Measurements from ENCODE around the gene ASXL3. TPM values are rescaled to one million over a fixed set of nuclear protein-coding genes. Genes with fewer than 3 reads are reported as not detected.

The ASXL3 gene
- total and polyA plus RNA-seq, 4 donors, result 0.19 to 1.3 (median 0.39) TPM

DNA sequence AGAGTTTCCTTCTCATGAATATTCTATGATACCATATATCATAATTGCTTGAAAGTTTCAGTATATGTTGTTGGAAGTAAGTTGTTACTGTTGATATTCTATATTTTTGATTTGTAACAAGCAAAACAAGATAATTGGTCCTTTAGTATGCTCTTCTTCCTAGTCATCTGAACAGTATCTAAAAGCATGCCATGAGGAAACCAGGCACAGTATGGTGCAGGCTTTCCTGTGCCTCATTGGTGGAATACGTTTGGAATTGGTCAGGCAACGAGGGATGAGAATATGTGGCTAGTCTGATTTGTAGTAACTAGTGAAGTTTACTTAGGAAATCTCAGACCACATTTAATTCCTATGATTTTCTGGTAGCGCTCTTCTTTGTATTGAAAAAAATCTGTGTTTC lies 22.8 kb downstream of the ASXL3 start (continued):
- TF ChIP-seq, protein P1, sequence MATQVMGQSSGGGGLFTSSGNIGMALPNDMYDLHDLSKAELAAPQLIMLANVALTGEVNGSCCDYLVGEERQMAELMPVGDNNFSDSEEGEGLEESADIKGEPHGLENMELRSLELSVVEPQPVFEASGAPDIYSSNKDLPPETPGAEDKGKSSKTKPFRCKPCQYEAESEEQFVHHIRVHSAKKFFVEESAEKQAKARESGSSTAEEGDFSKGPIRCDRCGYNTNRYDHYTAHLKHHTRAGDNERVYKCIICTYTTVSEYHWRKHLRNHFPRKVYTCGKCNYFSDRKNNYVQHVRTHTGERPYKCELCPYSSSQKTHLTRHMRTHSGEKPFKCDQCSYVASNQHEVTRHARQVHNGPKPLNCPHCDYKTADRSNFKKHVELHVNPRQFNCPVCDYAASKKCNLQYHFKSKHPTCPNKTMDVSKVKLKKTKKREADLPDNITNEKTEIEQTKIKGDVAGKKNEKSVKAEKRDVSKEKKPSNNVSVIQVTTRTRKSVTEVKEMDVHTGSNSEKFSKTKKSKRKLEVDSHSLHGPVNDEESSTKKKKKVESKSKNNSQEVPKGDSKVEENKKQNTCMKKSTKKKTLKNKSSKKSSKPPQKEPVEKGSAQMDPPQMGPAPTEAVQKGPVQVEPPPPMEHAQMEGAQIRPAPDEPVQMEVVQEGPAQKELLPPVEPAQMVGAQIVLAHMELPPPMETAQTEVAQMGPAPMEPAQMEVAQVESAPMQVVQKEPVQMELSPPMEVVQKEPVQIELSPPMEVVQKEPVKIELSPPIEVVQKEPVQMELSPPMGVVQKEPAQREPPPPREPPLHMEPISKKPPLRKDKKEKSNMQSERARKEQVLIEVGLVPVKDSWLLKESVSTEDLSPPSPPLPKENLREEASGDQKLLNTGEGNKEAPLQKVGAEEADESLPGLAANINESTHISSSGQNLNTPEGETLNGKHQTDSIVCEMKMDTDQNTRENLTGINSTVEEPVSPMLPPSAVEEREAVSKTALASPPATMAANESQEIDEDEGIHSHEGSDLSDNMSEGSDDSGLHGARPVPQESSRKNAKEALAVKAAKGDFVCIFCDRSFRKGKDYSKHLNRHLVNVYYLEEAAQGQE (IDR thresholded peaks at IDR 0.05), result no peak
- TF ChIP-seq, protein P2, sequence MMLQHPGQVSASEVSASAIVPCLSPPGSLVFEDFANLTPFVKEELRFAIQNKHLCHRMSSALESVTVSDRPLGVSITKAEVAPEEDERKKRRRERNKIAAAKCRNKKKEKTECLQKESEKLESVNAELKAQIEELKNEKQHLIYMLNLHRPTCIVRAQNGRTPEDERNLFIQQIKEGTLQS (IDR thresholded peaks at IDR 0.05), result no peak
- TF ChIP-seq EGR1 (IDR thresholded peaks at IDR 0.05; ENCODE audit: low read depth in 2 of 2) (no peak), FOXA2 (IDR thresholded peaks at IDR 0.05) (no peak), NR2F2 (IDR thresholded peaks at IDR 0.05) (no peak), HNF4G (IDR thresholded peaks at IDR 0.05) (no peak), TAF1 (conservative IDR thresholded peaks at IDR 0.05) (no peak)

DNA sequence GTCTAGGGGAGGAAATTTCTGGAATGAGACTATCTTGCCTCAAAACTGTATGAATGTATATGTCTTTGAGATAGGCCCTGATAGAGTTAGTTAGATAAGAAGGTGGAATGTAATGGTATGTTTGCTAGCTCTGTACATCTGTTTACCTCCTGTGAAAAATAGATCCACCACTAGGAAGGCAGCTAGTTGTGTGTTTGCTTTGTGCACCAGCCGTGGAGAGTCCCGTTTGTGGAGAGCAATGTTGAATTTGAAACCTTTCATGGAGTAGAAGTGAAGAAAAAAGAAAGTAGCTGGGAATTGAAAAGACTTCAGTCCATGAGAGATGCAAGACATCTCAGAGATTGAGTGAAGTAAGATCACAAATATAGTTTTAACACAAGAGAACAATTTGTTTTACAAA lies 25.4 kb downstream of the ASXL3 start:
- H3K27me3 ChIP-seq (ENCODE audit: control insufficient read depth in 4 of 4, insufficient read depth in 4 of 4, low read length in 3 of 4), result no peaks in the 10 kb centered on the region
- TF ChIP-seq NR2F2 (IDR thresholded peaks at IDR 0.05) (no peak), FOXA1 (IDR thresholded peaks at IDR 0.05) (no peak), RXRA (IDR thresholded peaks at IDR 0.05) (no peak), HNF4A (conservative IDR thresholded peaks at IDR 0.05) (no peak), JUND (IDR thresholded peaks at IDR 0.05) (no peak), RAD21 (IDR thresholded peaks at IDR 0.05) (no peak)
- TF ChIP-seq, protein P1 (IDR thresholded peaks at IDR 0.05), result no peak
- H3K4me1 ChIP-seq (ENCODE audit: control insufficient read depth in 4 of 4, insufficient read depth in 4 of 4, low read length in 3 of 4), result no peaks in the 10 kb centered on the region
- no peaks in the 10 kb centered on the region for H3K9me3 ChIP-seq (ENCODE audit: control insufficient read depth in 4 of 4, low read length in 3 of 4)
- H3K9ac ChIP-seq (ENCODE audit: low read depth in 1 of 2, low read length in 2 of 2), result no peak overlapping the region
- no peak overlapping the region for H3K4me3 ChIP-seq (ENCODE audit: low read depth in 1 of 3, low read length in 3 of 3)
- 34% methylated on average over 2 of the region's 2 CpGs for WGBS
- no peaks in the 10 kb centered on the region for H3K36me3 ChIP-seq (ENCODE audit: control insufficient read depth in 4 of 4, insufficient read depth in 3 of 4, low read depth in 1 of 4, low read length in 3 of 4)
- H3K27ac ChIP-seq (ENCODE audit: low read depth in 1 of 2, low read length in 2 of 2), result no peak overlapping the region
- no peak for DNase-seq (ENCODE audit: low spot score)

DNA sequence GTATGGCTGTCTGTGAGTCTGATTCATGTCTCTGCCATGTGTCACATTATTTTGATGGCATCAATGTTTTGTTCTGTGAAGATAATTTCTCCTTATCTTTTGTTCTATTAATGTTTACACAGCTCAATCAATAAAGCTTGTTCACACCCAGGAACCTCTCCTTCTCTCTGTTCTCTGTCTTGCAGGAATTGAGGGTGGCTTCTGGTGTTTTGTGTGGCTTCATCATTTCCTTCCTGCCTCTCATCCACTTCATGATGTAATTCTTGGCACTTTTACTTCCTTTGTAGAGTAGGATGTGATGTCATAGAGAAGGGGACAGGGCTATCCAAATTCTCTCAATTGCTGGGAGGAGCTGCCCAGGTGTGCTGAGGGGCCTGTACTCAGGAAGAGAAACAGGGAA lies 27.2 kb downstream of the ASXL3 start:
- Histone ChIP-seq H3K4me1 (ENCODE audit: control insufficient read depth in 4 of 4, insufficient read depth in 4 of 4, low read length in 3 of 4) (no peaks in the 10 kb centered on the region), H3K9ac (ENCODE audit: low read depth in 1 of 2, low read length in 2 of 2) (no peak overlapping the region), H3K9me3 (ENCODE audit: control insufficient read depth in 4 of 4, low read length in 3 of 4) (no peaks in the 10 kb centered on the region), H3K36me3 (ENCODE audit: control insufficient read depth in 4 of 4, insufficient read depth in 3 of 4, low read depth in 1 of 4, low read length in 3 of 4) (no peaks in the 10 kb centered on the region), H3K27ac (ENCODE audit: low read depth in 1 of 2, low read length in 2 of 2) (no peak overlapping the region), H3K27me3 (ENCODE audit: control insufficient read depth in 4 of 4, insufficient read depth in 4 of 4, low read length in 3 of 4) (no peaks in the 10 kb centered on the region), H3K4me3 (ENCODE audit: low read depth in 1 of 3, low read length in 3 of 3) (no peak overlapping the region)
- no peak for DNase-seq (ENCODE audit: low spot score)
- TF ChIP-seq, protein P3, sequence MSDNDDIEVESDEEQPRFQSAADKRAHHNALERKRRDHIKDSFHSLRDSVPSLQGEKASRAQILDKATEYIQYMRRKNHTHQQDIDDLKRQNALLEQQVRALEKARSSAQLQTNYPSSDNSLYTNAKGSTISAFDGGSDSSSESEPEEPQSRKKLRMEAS (IDR thresholded peaks at IDR 0.05), result no peak
- TF ChIP-seq RXRA (IDR thresholded peaks at IDR 0.05) (no peak), SP1 (IDR thresholded peaks at IDR 0.05) (no peak), HNF4G (IDR thresholded peaks at IDR 0.05) (no peak)
- TF ChIP-seq, protein P4, sequence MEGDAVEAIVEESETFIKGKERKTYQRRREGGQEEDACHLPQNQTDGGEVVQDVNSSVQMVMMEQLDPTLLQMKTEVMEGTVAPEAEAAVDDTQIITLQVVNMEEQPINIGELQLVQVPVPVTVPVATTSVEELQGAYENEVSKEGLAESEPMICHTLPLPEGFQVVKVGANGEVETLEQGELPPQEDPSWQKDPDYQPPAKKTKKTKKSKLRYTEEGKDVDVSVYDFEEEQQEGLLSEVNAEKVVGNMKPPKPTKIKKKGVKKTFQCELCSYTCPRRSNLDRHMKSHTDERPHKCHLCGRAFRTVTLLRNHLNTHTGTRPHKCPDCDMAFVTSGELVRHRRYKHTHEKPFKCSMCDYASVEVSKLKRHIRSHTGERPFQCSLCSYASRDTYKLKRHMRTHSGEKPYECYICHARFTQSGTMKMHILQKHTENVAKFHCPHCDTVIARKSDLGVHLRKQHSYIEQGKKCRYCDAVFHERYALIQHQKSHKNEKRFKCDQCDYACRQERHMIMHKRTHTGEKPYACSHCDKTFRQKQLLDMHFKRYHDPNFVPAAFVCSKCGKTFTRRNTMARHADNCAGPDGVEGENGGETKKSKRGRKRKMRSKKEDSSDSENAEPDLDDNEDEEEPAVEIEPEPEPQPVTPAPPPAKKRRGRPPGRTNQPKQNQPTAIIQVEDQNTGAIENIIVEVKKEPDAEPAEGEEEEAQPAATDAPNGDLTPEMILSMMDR (IDR thresholded peaks at IDR 0.05; ENCODE audit: low read depth, low read length, missing input control), result no peak
- TF ChIP-seq, protein P5, sequence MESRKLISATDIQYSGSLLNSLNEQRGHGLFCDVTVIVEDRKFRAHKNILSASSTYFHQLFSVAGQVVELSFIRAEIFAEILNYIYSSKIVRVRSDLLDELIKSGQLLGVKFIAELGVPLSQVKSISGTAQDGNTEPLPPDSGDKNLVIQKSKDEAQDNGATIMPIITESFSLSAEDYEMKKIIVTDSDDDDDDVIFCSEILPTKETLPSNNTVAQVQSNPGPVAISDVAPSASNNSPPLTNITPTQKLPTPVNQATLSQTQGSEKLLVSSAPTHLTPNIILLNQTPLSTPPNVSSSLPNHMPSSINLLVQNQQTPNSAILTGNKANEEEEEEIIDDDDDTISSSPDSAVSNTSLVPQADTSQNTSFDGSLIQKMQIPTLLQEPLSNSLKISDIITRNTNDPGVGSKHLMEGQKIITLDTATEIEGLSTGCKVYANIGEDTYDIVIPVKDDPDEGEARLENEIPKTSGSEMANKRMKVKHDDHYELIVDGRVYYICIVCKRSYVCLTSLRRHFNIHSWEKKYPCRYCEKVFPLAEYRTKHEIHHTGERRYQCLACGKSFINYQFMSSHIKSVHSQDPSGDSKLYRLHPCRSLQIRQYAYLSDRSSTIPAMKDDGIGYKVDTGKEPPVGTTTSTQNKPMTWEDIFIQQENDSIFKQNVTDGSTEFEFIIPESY (IDR thresholded peaks at IDR 0.05), result no peak
- TF ChIP-seq, protein P1 (IDR thresholded peaks at IDR 0.05), result no peak

Data from liver (tissue), 9 donors.